ENCODE data around the gene DISC1. TPM values are rescaled to one million over a fixed set of nuclear protein-coding genes. Genes with fewer than 3 reads are reported as not detected.

Gene DISC1
- polyA plus RNA-seq, 1 experiment, result 2.3 TPM

DNA sequence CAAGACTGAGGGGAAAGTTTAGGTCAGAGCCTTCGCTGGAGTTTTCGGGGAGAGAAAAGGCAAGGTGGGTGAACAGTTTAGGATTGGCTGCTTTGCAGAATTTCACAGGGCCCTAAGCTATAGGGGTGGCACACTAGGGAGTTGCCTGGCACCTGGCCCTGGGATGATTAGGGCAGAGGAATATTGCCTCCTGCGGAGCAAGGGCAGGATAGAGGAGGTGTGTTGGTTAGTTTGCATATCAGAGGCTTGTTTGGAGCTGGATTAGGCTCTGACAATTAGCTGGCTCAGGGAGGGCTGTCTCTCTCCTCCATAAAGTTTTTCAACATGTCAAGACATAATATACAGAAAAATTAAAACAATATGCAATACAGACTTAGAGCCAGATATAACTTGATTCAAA, 436.4 kb downstream of the DISC1 start:
- DNase-seq (ENCODE audit: low read depth), result no peak
- ChIA-PET CTCF (interaction anchor here (0.6 to 1.0 kb wide), 2 partner anchors 12 to 194 kb away, joined by 3 read pairs; no protein-coding TSS in a partner anchor), POLR2A (no interaction called here)
- Histone ChIP-seq H3K4me3 (ENCODE audit: low read depth, low read length) (no peak overlapping the region), H3K27me3 (ENCODE audit: control insufficient read depth, insufficient read depth, low read length) (no peaks in the 10 kb centered on the region), H3K36me3 (ENCODE audit: control insufficient read depth, insufficient read depth, low read length) (no peaks in the 10 kb centered on the region)
- no peak for TF ChIP-seq CTCF (IDR thresholded peaks at IDR 0.05; ENCODE audit: insufficient read depth, low read depth, low read length)

GRCh38 chr1:232066521-232066920, 439.9 kb downstream of the DISC1 start:
- CTCF ChIA-PET, result no interaction called here
- Histone ChIP-seq H3K4me3 (ENCODE audit: low read depth, low read length) (no peak overlapping the region), H3K36me3 (ENCODE audit: control insufficient read depth, insufficient read depth, low read length) (no peaks in the 10 kb centered on the region), H3K27me3 (ENCODE audit: control insufficient read depth, insufficient read depth, low read length) (no peaks in the 10 kb centered on the region)
- POLR2A ChIA-PET, result no interaction called here
- no peak for TF ChIP-seq CTCF (IDR thresholded peaks at IDR 0.05; ENCODE audit: insufficient read depth, low read depth, low read length)
- no peak for DNase-seq (ENCODE audit: low read depth)

GRCh38 chr1:232074265-232074664, 447.7 kb downstream of the DISC1 start:
- Histone ChIP-seq H3K27me3 (ENCODE audit: control insufficient read depth, insufficient read depth, low read length) (no peaks in the 10 kb centered on the region), H3K36me3 (ENCODE audit: control insufficient read depth, insufficient read depth, low read length) (no peaks in the 10 kb centered on the region), H3K4me3 (ENCODE audit: low read depth, low read length) (no peak overlapping the region)
- DNase-seq (ENCODE audit: low read depth), result no peak
- ChIA-PET CTCF (no interaction called here), POLR2A (no interaction called here)
- TF ChIP-seq CTCF (IDR thresholded peaks at IDR 0.05; ENCODE audit: insufficient read depth, low read depth, low read length), result no peak

GRCh38 chr1:232077809-232078208, 451.2 kb downstream of the DISC1 start:
- CTCF ChIA-PET, result interaction anchor here (0.6 kb wide), 1 partner anchor 16 kb away, joined by 3 read pairs; no protein-coding TSS in a partner anchor
- POLR2A ChIA-PET, result no interaction called here
- H3K4me3 ChIP-seq (ENCODE audit: low read depth, low read length), result no peak overlapping the region
- no peaks in the 10 kb centered on the region for H3K36me3 ChIP-seq (ENCODE audit: control insufficient read depth, insufficient read depth, low read length)
- no peak for TF ChIP-seq CTCF (IDR thresholded peaks at IDR 0.05; ENCODE audit: insufficient read depth, low read depth, low read length)
- no peaks in the 10 kb centered on the region for H3K27me3 ChIP-seq (ENCODE audit: control insufficient read depth, insufficient read depth, low read length)
- no peak for DNase-seq (ENCODE audit: low read depth)

DNA sequence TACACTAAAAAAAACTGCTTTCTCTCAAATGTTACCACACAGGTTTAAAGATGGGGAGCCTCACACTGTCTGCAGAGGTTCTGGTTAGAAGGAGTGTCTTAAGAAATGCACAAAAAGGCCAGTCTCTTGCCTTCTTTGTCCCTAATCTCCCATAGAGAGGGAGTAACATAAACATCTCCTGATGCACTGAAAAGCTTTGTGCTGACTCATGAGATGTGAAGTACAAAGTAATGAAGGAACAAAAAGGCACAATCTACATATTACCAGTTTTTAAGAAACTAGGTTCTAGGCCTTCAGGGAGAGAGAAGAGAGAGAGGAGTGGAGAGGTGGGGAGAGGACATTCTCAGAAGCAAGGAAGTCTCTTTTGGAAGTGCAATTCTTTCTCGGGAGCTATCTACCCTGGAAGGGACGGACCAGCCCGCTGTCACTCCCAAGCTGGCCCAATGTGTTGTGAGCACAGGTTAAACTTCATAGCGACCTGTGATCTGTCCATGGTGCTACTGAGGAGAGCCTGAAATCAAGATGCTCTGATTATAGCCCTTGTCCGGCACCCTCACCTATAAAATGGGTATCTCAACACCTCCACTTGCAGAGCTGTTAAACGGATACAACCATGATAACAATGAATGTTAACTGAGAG, 458.1 kb downstream of the DISC1 start:
- no peaks in the 10 kb centered on the region for H3K27me3 ChIP-seq (ENCODE audit: control insufficient read depth, insufficient read depth, low read length)
- POLR2A ChIA-PET, result no interaction called here
- CTCF ChIA-PET, result no interaction called here
- H3K4me3 ChIP-seq (ENCODE audit: low read depth, low read length), result no peak overlapping the region
- no peak for DNase-seq (ENCODE audit: low read depth)
- no peak for TF ChIP-seq CTCF (IDR thresholded peaks at IDR 0.05; ENCODE audit: insufficient read depth, low read depth, low read length)
- H3K36me3 ChIP-seq (ENCODE audit: control insufficient read depth, insufficient read depth, low read length), result no peaks in the 10 kb centered on the region

Data from BJ (cell line).